ENCODE data around the gene FRMD5. TPM values are rescaled to one million over a fixed set of nuclear protein-coding genes. Genes with fewer than 3 reads are reported as not detected.

Gene FRMD5
- total RNA-seq, 1 donor from 2014 or later = not detected

DNA sequence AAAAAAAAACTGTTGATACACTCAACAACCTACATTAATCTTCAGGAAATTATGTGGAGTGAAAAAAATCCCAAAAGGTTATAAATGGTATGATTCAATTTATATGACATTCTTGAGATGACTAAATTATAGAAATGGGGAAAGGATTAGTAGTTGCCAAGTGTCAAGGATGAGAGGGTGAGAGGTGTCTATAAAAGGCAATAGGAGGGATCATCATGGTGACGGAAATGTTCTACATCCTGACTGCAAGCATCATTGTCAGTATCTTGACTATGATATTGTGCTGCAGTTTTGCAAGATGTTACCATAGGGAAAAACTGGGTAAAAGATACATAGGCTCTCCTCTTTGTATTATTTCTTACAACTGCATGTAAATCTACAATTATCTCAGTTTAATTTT, 125.6 kb downstream of the FRMD5 start:
- no peaks in the 10 kb centered on the region for H3K9me3 Mint-ChIP-seq (ENCODE audit: unreplicated experiment)
- no peaks in the 10 kb centered on the region for H3K4me1 Mint-ChIP-seq (ENCODE audit: unreplicated experiment)
- TF ChIP-seq, protein P1, sequence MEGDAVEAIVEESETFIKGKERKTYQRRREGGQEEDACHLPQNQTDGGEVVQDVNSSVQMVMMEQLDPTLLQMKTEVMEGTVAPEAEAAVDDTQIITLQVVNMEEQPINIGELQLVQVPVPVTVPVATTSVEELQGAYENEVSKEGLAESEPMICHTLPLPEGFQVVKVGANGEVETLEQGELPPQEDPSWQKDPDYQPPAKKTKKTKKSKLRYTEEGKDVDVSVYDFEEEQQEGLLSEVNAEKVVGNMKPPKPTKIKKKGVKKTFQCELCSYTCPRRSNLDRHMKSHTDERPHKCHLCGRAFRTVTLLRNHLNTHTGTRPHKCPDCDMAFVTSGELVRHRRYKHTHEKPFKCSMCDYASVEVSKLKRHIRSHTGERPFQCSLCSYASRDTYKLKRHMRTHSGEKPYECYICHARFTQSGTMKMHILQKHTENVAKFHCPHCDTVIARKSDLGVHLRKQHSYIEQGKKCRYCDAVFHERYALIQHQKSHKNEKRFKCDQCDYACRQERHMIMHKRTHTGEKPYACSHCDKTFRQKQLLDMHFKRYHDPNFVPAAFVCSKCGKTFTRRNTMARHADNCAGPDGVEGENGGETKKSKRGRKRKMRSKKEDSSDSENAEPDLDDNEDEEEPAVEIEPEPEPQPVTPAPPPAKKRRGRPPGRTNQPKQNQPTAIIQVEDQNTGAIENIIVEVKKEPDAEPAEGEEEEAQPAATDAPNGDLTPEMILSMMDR (IDR thresholded peaks at IDR 0.05) = no peak
- no peak overlapping the region for H3K27ac Mint-ChIP-seq (ENCODE audit: unreplicated experiment)
- H3K4me3 Mint-ChIP-seq (ENCODE audit: unreplicated experiment) = no peak overlapping the region
- no peaks in the 10 kb centered on the region for H3K36me3 Mint-ChIP-seq (ENCODE audit: unreplicated experiment)
- DNase-seq (ENCODE audit: extremely low spot score, unreplicated experiment) = no peak
- H3K27me3 Mint-ChIP-seq (ENCODE audit: unreplicated experiment) = peaks cover 46% of the 10 kb centered on the region

DNA sequence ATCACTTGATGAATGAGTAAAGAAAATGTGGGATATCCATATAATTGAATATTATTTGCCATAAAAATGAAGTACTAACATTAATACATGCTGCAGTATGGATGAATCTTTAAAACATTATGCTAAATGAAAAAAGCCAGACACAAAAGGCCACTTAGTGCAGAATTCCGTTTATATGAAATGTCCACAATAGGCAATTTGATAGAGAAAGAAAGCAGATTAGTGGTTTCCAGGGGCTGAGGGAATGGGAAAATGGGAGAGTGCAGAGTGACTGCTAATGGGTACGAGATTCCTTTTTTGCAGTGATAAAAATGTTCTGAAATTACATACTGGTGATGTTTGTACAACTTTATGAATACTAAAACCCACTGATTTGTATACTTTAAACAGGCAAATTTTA, 126.7 kb downstream of the FRMD5 start:
- no peaks in the 10 kb centered on the region for H3K36me3 Mint-ChIP-seq (ENCODE audit: unreplicated experiment)
- TF ChIP-seq, protein P1 (IDR thresholded peaks at IDR 0.05) = no peak
- H3K9me3 Mint-ChIP-seq (ENCODE audit: unreplicated experiment) = no peaks in the 10 kb centered on the region
- H3K27me3 Mint-ChIP-seq (ENCODE audit: unreplicated experiment) = peaks cover 46% of the 10 kb centered on the region
- no peak overlapping the region for H3K27ac Mint-ChIP-seq (ENCODE audit: unreplicated experiment)
- no peaks in the 10 kb centered on the region for H3K4me1 Mint-ChIP-seq (ENCODE audit: unreplicated experiment)
- no peak for DNase-seq (ENCODE audit: extremely low spot score, unreplicated experiment)
- H3K4me3 Mint-ChIP-seq (ENCODE audit: unreplicated experiment) = no peak overlapping the region

DNA sequence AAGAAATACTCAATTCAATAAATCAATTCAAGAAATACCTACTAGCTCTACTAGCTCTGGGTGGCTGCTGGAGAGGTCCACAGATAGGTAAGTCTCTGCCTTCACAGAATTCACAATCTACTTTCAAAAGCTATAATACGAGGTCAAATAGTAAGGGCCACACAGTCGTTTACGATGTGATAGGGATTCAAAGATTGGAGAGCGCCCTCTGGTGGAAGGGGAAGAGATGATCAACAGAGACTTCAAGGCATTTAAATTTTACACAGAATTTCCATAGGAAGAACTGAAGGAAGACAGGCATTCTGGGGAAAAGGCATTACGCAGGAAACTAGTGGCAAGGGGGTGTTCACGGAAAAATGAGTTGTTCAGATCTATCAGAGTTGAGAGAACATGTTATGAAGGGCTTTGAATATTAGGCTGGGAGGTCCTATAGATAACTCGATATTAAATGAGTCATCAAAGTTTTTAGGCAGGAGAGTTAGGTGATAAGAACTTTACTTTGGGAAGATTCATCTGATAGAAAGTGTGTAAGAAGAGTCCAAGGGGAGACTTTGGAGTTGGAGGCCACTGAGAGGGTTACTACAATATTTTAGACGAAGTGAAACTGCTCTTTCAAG, 128.8 kb downstream of the FRMD5 start:
- Mint-ChIP-seq H3K27ac (ENCODE audit: unreplicated experiment) (no peak overlapping the region), H3K4me3 (ENCODE audit: unreplicated experiment) (no peak overlapping the region), H3K27me3 (ENCODE audit: unreplicated experiment) (peaks cover 45% of the 10 kb centered on the region), H3K4me1 (ENCODE audit: unreplicated experiment) (no peaks in the 10 kb centered on the region), H3K36me3 (ENCODE audit: unreplicated experiment) (no peaks in the 10 kb centered on the region), H3K9me3 (ENCODE audit: unreplicated experiment) (no peaks in the 10 kb centered on the region)
- TF ChIP-seq, protein P1 (IDR thresholded peaks at IDR 0.05) = peak; percentile 80
- no peak for DNase-seq (ENCODE audit: extremely low spot score, unreplicated experiment)

DNA sequence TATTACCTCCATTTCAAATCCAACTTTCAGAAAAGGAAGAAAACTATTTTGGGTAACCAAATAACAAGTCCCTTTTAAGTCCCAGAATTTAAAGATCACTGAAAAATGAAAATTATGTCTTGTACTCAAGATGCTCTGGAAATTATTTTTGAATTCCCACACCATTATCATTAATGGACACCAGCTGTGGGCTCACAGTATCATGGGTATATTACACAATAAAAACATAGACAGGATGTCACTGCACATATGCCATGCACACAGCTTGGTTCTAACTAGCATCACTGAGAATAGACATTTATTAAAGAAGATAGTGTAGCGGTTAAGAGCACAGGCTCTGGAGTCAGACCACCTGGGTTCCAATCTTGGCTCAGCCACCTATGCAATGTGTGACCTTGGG, 130.4 kb downstream of the FRMD5 start:
- TF ChIP-seq, protein P1 (IDR thresholded peaks at IDR 0.05) = no peak
- Mint-ChIP-seq H3K36me3 (ENCODE audit: unreplicated experiment) (no peaks in the 10 kb centered on the region), H3K27ac (ENCODE audit: unreplicated experiment) (no peak overlapping the region), H3K9me3 (ENCODE audit: unreplicated experiment) (no peaks in the 10 kb centered on the region), H3K4me1 (ENCODE audit: unreplicated experiment) (no peaks in the 10 kb centered on the region), H3K27me3 (ENCODE audit: unreplicated experiment) (peaks cover 46% of the 10 kb centered on the region), H3K4me3 (ENCODE audit: unreplicated experiment) (no peak overlapping the region)
- no peak for DNase-seq (ENCODE audit: extremely low spot score, unreplicated experiment)

DNA sequence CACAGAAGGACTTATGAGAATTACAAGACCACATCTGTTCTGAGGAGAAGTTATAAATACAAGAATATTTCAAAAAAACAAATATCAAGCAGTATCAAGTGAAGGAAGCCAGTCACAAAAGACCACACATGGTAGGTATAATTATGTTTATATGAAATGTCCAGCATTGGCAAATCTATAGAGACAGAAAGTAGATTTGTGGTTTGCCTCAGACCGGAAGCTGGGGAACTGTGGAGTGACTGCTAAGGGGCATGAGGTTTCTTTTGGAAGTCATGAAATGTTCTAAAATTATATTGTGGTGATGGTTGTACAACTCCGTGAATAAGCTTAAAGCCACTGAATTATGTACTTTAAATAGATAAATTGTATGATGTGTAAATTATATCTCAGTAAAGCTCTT, 136.9 kb downstream of the FRMD5 start:
- TF ChIP-seq, protein P1 (IDR thresholded peaks at IDR 0.05) = no peak
- no peak overlapping the region for H3K27ac Mint-ChIP-seq (ENCODE audit: unreplicated experiment)
- DNase-seq (ENCODE audit: extremely low spot score, unreplicated experiment) = no peak
- H3K4me1 Mint-ChIP-seq (ENCODE audit: unreplicated experiment) = no peaks in the 10 kb centered on the region
- no peak overlapping the region for H3K4me3 Mint-ChIP-seq (ENCODE audit: unreplicated experiment)
- H3K9me3 Mint-ChIP-seq (ENCODE audit: unreplicated experiment) = no peaks in the 10 kb centered on the region
- H3K27me3 Mint-ChIP-seq (ENCODE audit: unreplicated experiment) = peaks cover 57% of the 10 kb centered on the region
- no peaks in the 10 kb centered on the region for H3K36me3 Mint-ChIP-seq (ENCODE audit: unreplicated experiment)

Measured in osteocyte (in vitro differentiated cells).